PC-3 (cell line): ENCODE data around the gene FADS1. TPM values are rescaled to one million over a fixed set of nuclear protein-coding genes. Genes with fewer than 3 reads are reported as not detected.

ENCODE experiments used
- ATAC-seq: fragments of 200-7000 bp; cut with Tn5 transposase; 2 replicates; pipeline ENCODE4 v1.9.1; 2020; ENCODE audit warnings: mild to moderate bottlenecking, moderate library complexity
- BruUV-seq: library from RNA; stranded (reverse); fragments of 400-500 nt; replicated peaks from 2 replicates; lab custom pipeline; 2021; lab: Mats Ljungman, UMichigan
- CTCF ChIA-PET: fragments of 300-600 bp; sonication (Branson Sonifier 250); formaldehyde crosslinking; loops from one replicate; lab custom pipeline; 2022; ENCODE audit warnings: antibody characterized with exemption; lab: Charles Lee
- POLR2A ChIA-PET: fragments of 300-600 bp; sonication (Branson Sonifier 250); formaldehyde crosslinking; loops from one replicate; lab custom pipeline; 2022; ENCODE audit warnings: antibody characterized with exemption; ENCODE audit not compliant: unreplicated experiment; lab: Charles Lee
- DNase-seq: peaks from one replicate; pipeline ENCODE4 v3.0.0-alpha.2; 2015
- H2AFZ ChIP-seq: fragments of 300-600 bp; sonication (generic); 2 replicates; pipeline ENCODE4 v1.6.0; 2016; ENCODE audit warnings: antibody characterized with exemption, low read length
- H3F3A ChIP-seq: fragments of 300-600 bp; sonication (generic); one replicate; pipeline ENCODE4 v1.6.0; 2017; ENCODE audit warnings: antibody characterized with exemption, low read length, control low read depth, mild to moderate bottlenecking; ENCODE audit not compliant: unreplicated experiment
- H3K27ac ChIP-seq: fragments of 300-600 bp; sonication (generic); 2 replicates; pipeline ENCODE4 v1.5.1; 2016; ENCODE audit warnings: mild to moderate bottlenecking, low read length
- H3K27me3 ChIP-seq: fragments of 300-600 bp; sonication (generic); 2 replicates; pipeline ENCODE4 v1.6.1; 2016; ENCODE audit warnings: low read length, mixed read lengths
- H3K36me3 ChIP-seq: fragments of 300-600 bp; sonication (generic); 2 replicates; pipeline ENCODE4 v1.6.1; 2016; ENCODE audit warnings: low read depth, mixed run types, low read length, mixed read lengths
- H3K4me1 ChIP-seq: fragments of 300-600 bp; sonication (generic); 2 replicates; pipeline ENCODE4 v1.5.1; 2016; ENCODE audit warnings: low read length; ENCODE audit not compliant: insufficient read depth
- H3K4me2 ChIP-seq: fragments of 300-600 bp; sonication (generic); 2 replicates; pipeline ENCODE4 v1.6.0; 2016; ENCODE audit warnings: low read length
- H3K4me3 ChIP-seq: fragments of 300-600 bp; sonication (generic); 2 replicates; pipeline ENCODE4 v1.5.1; 2016; ENCODE audit warnings: mild to moderate bottlenecking, low read length, mixed read lengths
- H3K79me2 ChIP-seq: fragments of 300-600 bp; sonication (generic); 2 replicates; pipeline ENCODE4 v1.6.1; 2017; ENCODE audit warnings: low read length, mixed read lengths
- H3K9ac ChIP-seq: fragments of 300-600 bp; sonication (generic); 2 replicates; pipeline ENCODE4 v1.6.0; 2016; ENCODE audit warnings: mild to moderate bottlenecking, low read length
- H3K9me2 ChIP-seq: fragments of 300-600 bp; sonication (generic); replicated peaks from 2 replicates; pipeline ENCODE4 v1.6.1; 2016; ENCODE audit warnings: mixed run types, low read length, mixed read lengths
- H3K9me3 ChIP-seq: fragments of 300-600 bp; sonication (generic); 2 replicates; pipeline ENCODE4 v1.6.1; 2016; ENCODE audit warnings: low read length, mixed read lengths
- H4K20me1 ChIP-seq: fragments of 300-600 bp; sonication (generic); 2 replicates; pipeline ENCODE4 v1.6.1; 2016; ENCODE audit warnings: low read length, mixed read lengths
- CTCF ChIP-seq: fragments of 300-600 bp; sonication (generic); conservative IDR thresholded peaks from 2 replicates; pipeline ENCODE4 v1.5.1; 2017; ENCODE audit warnings: antibody characterized with exemption, low read depth, mild to moderate bottlenecking, low read length
- EZH2 ChIP-seq: fragments of 300-600 bp; sonication (generic); IDR thresholded peaks from one replicate; pipeline ENCODE4 v1.6.1; 2017; ENCODE audit warnings: antibody characterized with exemption, mild to moderate bottlenecking, low read length; ENCODE audit not compliant: unreplicated experiment
- EZH2phosphoT487 ChIP-seq: fragments of 300-600 bp; sonication (generic); IDR thresholded peaks from 2 replicates; pipeline ENCODE4 v1.6.1; 2018; ENCODE audit warnings: mild to moderate bottlenecking, antibody characterized with exemption, low read length, borderline replicate concordance
- intact Hi-C: fragments of 100-400 bp; cut with micrococcal nuclease; formaldehyde crosslinking; loops from 2 replicates; pipeline ENCODE4 v1.9.0; 2023
- total RNA-seq: library from RNA; depleted of rRNA; stranded (reverse); fragments of >200 nt; gene quantifications from 2 replicates; pipeline ENCODE4 v1.2.3, GENCODE V29; 2014

Gene FADS1
- total RNA-seq, 1 experiment from 2014 or later = 84.4 TPM

- BruUV-seq = no TSS peak
- H3K79me2 ChIP-seq = no peaks in the 10 kb centered on the region
- H3K27ac ChIP-seq = no peak overlapping the region
- peaks cover 20% of the 10 kb centered on the region for H3K4me1 ChIP-seq
- POLR2A ChIA-PET = no interaction called here
- H3K27me3 ChIP-seq = no peaks in the 10 kb centered on the region
- no peak overlapping the region for H3K4me3 ChIP-seq
- no peaks in the 10 kb centered on the region for H3K36me3 ChIP-seq
- no peaks in the 10 kb centered on the region for H3K9me3 ChIP-seq
- DNase-seq (no peak), ATAC-seq (no peak)
- intact Hi-C loops = no loop called here
- TF ChIP-seq EZH2 (no peak), EZH2phosphoT487 (no peak), CTCF (no peak)
- H3K4me2 ChIP-seq = no peak overlapping the region
- no peaks in the 10 kb centered on the region for H3F3A ChIP-seq
- CTCF ChIA-PET = no interaction called here
- no peak overlapping the region for H3K9ac ChIP-seq
- H3K9me2 ChIP-seq = no peaks in the 10 kb centered on the region
- no peaks in the 10 kb centered on the region for H4K20me1 ChIP-seq
- no peak overlapping the region for H2AFZ ChIP-seq
Observed at GRCh38 chr11:61754534-61755482, 62.0 kb downstream of the FADS1 start.

DNA sequence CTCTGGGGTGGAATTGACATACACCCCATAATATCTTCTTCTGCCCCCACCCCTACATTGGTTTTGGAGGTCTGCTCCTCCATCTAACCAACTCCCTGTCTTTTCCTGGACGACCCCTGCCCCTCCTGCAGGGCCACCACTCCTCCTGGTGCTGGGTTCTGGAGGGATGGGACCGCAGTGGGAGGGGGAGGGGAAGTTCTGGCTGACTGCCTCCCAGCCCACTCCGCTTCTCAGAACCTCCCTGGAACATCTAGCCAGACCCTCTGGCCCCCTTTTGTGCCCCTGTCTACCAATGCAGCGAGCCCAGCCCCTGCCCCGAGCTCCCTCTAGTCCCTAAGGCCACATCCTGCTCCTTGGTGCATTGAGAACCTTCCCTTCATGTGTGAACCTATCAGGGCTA, 63.1 kb downstream of the FADS1 start:
- POLR2A ChIA-PET = no interaction called here
- ATAC-seq (no peak), DNase-seq (no peak)
- H3K79me2 ChIP-seq = no peaks in the 10 kb centered on the region
- H3K9ac ChIP-seq = no peak overlapping the region
- H3F3A ChIP-seq = no peaks in the 10 kb centered on the region
- BruUV-seq = no TSS peak
- no peaks in the 10 kb centered on the region for H3K9me3 ChIP-seq
- no peaks in the 10 kb centered on the region for H4K20me1 ChIP-seq
- intact Hi-C loops = no loop called here
- peaks cover 20% of the 10 kb centered on the region for H3K4me1 ChIP-seq
- H3K27ac ChIP-seq = no peak overlapping the region
- H3K36me3 ChIP-seq = no peaks in the 10 kb centered on the region
- H3K4me3 ChIP-seq = no peak overlapping the region
- CTCF ChIA-PET = no interaction called here
- no peak overlapping the region for H3K4me2 ChIP-seq
- no peaks in the 10 kb centered on the region for H3K27me3 ChIP-seq
- H2AFZ ChIP-seq = no peak overlapping the region
- no peak for TF ChIP-seq EZH2
- no peak for TF ChIP-seq EZH2phosphoT487
- no peak for TF ChIP-seq CTCF
- H3K9me2 ChIP-seq = no peaks in the 10 kb centered on the region
